Cardiac muscle cell (in vitro differentiated cells and primary cell): ENCODE data around the gene ALG12. TPM values are rescaled to one million over a fixed set of nuclear protein-coding genes. Genes with fewer than 3 reads are reported as not detected.

Experiments
- DNase-seq, 2 donors: peaks; one replicate each; pipeline versions ENCODE4 v3.0.0 to v3.0.0-alpha.2; 2010 to 2017; ENCODE audit warnings: low read depth in 1 of 2, low spot score in 1 of 2
- H3K27ac ChIP-seq: fragments of 200-600 bp; sonication (generic); 2 replicates; pipeline ENCODE4 v1.5.1; 2016
- H3K27me3 ChIP-seq: fragments of 200-600 bp; sonication (generic); 2 replicates; pipeline ENCODE4 v1.6.0; 2016; ENCODE audit warnings: control low read depth
- H3K36me3 ChIP-seq: fragments of 200-600 bp; sonication (generic); 2 replicates; pipeline ENCODE4 v1.5.1; 2016; ENCODE audit warnings: control low read depth
- H3K4me1 ChIP-seq: fragments of 200-600 bp; sonication (generic); 2 replicates; pipeline ENCODE4 v1.8.1; 2017; ENCODE audit warnings: low read depth, mild to moderate bottlenecking, mixed run types
- H3K4me3 ChIP-seq: fragments of 200-600 bp; sonication (generic); 2 replicates; pipeline ENCODE4 v1.5.1; 2016; ENCODE audit warnings: mild to moderate bottlenecking
- H3K9me3 ChIP-seq: fragments of 200-600 bp; sonication (generic); 2 replicates; pipeline ENCODE4 v1.5.1; 2017; ENCODE audit warnings: low read depth, mild to moderate bottlenecking, control low read depth
- polyA plus RNA-seq: library from polyadenylated mRNA; unstranded; fragments of >200 nt; fragmentation: Nextera tagmentation; extraction: Ambion mirVana; gene quantifications from 2 replicates; pipeline ENCODE4 v1.2.1, GENCODE V29; 2016
- total RNA-seq: library from RNA; depleted of rRNA; stranded (reverse); fragments of >200 nt; gene quantifications from 2 replicates; pipeline ENCODE4 v1.2.3, GENCODE V29; 2016
- TF ChIP-seq, protein P1 (sequence below): IDR thresholded peaks from 2 replicates; pipeline ENCODE4 v1.5.1; 2012; ENCODE audit warnings: low read depth, mild to moderate bottlenecking, low read length

ALG12 gene
- total and polyA plus RNA-seq, 2 experiments from 2014 or later = 10.5 to 38.0 TPM

DNA sequence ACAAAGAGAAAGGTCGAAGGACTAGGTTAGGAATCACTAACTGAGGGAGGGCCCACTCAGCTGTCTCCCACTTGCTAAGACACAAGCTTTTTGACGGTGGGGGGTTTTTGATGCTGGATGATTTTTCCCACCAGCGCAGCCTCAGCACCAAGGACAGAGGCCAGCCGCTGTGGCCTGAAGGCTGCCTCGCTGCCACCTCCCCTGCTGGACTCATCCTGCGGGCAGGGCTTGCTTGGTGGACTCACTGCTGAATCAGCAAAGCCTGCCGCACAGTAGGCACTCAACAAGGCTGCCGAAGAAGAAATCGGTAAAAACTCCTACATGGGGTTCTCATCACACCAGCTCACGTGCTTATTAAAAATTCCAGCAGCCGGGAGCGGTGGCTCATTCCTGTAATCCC lies 2.6 kb downstream of the ALG12 start:
- TF ChIP-seq, protein P1, sequence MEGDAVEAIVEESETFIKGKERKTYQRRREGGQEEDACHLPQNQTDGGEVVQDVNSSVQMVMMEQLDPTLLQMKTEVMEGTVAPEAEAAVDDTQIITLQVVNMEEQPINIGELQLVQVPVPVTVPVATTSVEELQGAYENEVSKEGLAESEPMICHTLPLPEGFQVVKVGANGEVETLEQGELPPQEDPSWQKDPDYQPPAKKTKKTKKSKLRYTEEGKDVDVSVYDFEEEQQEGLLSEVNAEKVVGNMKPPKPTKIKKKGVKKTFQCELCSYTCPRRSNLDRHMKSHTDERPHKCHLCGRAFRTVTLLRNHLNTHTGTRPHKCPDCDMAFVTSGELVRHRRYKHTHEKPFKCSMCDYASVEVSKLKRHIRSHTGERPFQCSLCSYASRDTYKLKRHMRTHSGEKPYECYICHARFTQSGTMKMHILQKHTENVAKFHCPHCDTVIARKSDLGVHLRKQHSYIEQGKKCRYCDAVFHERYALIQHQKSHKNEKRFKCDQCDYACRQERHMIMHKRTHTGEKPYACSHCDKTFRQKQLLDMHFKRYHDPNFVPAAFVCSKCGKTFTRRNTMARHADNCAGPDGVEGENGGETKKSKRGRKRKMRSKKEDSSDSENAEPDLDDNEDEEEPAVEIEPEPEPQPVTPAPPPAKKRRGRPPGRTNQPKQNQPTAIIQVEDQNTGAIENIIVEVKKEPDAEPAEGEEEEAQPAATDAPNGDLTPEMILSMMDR = no peak
- Histone ChIP-seq H3K9me3 (no peaks in the 10 kb centered on the region), H3K27me3 (no peaks in the 10 kb centered on the region), H3K4me1 (peaks cover 6% of the 10 kb centered on the region), H3K27ac (no peak overlapping the region), H3K4me3 (no peak overlapping the region), H3K36me3 (peaks cover 4% of the 10 kb centered on the region)
- no peak for DNase-seq

DNA sequence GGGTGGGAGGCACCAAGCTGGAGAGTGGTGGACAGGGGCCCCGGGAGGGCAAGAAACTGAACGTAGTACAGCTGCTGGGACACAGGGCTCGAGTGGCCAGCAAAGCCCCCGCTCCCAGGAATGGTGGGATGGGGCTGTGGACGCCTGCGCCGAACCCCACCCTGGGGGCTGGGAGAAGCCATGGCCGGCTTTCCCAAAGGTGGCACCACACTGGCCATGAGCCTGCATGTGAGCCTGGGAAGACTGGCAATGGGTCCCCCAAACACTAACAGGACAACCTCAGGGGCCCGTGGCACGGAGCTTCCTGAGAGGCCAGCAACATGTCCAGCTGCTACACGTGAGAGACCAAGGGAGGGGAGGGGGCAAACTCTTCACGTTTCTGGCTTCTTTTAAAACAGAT lies 4.0 kb downstream of the ALG12 start:
- Histone ChIP-seq H3K27me3 (no peaks in the 10 kb centered on the region), H3K9me3 (no peaks in the 10 kb centered on the region), H3K27ac (no peak overlapping the region), H3K4me3 (no peak overlapping the region), H3K4me1 (peaks cover 2% of the 10 kb centered on the region), H3K36me3 (peaks cover 4% of the 10 kb centered on the region)
- TF ChIP-seq, protein P1 = no peak
- no peak for DNase-seq

DNA sequence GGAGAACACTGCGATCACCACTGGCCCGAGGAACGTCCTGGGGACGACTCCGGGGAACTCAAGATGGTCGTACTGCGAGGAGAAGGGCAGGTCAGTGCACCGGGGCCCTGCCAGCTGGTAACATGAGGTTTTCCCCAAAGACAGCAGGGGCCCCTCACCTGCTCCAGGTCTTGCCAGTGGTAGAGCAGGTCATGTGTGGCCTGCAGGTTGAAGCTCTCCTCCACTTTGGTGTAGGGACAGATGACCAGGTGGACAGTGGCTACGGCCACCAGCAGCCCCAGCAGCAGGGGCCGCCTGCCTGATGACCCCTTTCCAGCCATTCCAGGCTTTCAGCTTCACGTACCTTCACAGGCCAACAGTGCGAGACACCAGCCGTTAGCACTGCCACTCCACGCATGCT lies 4.8 kb downstream of the ALG12 start:
- DNase-seq = no peak
- TF ChIP-seq, protein P1 = no peak
- no peaks in the 10 kb centered on the region for H3K27me3 ChIP-seq
- H3K4me3 ChIP-seq = no peak overlapping the region
- H3K36me3 ChIP-seq = peaks cover 4% of the 10 kb centered on the region
- H3K9me3 ChIP-seq = no peaks in the 10 kb centered on the region
- no peaks in the 10 kb centered on the region for H3K4me1 ChIP-seq
- H3K27ac ChIP-seq = no peak overlapping the region

DNA sequence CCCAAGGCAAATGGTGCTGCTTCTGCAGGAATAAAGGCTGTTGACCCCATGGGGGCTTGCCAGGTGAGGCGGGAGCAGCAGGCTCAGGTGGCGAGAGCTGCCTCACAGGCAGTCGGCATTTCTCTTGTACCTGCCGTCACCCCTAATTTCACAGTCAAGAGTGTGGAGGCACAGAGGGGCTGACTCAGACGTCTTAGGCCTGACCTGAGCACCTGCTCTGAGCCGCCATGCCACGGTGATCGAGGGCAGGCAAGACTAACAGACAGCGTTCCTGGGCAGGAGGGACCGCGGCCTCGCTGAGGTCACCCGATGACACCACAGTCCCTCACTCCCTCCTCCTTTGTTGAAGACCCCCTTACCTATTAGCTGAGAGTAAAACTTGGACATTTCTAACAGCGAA lies 5.2 kb downstream of the ALG12 start:
- no peaks in the 10 kb centered on the region for H3K27me3 ChIP-seq
- H3K4me3 ChIP-seq = no peak overlapping the region
- no peak overlapping the region for H3K27ac ChIP-seq
- no peaks in the 10 kb centered on the region for H3K9me3 ChIP-seq
- TF ChIP-seq, protein P1 = no peak
- DNase-seq = no peak
- H3K4me1 ChIP-seq = no peaks in the 10 kb centered on the region
- peaks cover 4% of the 10 kb centered on the region for H3K36me3 ChIP-seq

DNA sequence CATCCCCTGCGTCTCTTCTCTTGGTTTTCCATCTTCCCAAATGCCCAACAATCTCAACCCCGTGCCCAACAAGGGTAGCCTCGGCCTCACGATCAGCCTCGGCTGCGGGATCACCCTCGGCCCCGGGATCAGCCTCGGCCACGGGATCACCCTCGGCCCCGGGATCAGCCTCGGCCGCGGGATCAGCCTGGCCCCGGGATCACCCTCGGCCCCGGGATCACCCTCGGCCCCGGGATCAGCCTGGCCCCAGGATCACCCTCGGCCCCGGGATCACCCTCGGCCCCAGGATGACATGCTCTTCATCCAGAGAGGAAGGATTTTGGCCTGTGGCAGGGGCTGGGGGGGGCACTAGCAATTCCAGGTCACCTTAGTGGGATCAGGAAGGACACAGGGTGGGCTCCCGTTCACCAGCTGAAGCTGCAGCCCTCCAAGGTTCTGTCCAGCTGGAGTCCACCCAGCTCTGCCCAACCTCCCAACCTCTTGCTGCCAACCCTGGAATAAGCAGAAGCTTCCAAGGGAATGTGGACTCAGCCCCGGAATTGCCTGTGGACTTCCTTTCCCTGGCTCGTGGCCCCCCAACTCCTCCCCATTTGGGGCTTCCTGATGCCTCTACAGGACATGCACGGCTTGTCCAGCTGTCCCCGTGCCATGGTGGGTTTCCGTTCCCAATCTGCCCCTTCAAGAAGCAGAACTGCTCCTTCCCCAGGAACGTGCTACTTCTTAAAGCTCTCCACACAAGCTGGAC lies 6.2 kb downstream of the ALG12 start:
- DNase-seq = no peak
- no peak overlapping the region for H3K4me3 ChIP-seq
- H3K4me1 ChIP-seq = no peaks in the 10 kb centered on the region
- TF ChIP-seq, protein P1 = no peak
- no peaks in the 10 kb centered on the region for H3K9me3 ChIP-seq
- peaks cover 8% of the 10 kb centered on the region for H3K36me3 ChIP-seq
- no peaks in the 10 kb centered on the region for H3K27me3 ChIP-seq
- no peak overlapping the region for H3K27ac ChIP-seq
